Hepatocyte (in vitro differentiated cells): ENCODE data around the gene SMG7.

Experiments
- EZH2 ChIP-seq: fragments of 200-600 bp; sonication (generic); IDR thresholded peaks from 2 replicates; pipeline ENCODE4 v1.6.1; 2016; ENCODE audit warnings: antibody characterized with exemption, mild to moderate bottlenecking, borderline replicate concordance
- EZH2phosphoT487 ChIP-seq: fragments of 200-600 bp; sonication (generic); IDR thresholded peaks from one replicate; pipeline ENCODE4 v1.6.1; 2018; ENCODE audit warnings: antibody characterized with exemption, mild to moderate bottlenecking, low read depth, moderate library complexity; ENCODE audit not compliant: unreplicated experiment, severe bottlenecking
- TF ChIP-seq, protein P1 (sequence below): fragments of 200-600 bp; sonication (generic); IDR thresholded peaks from 2 replicates; pipeline ENCODE4 v1.5.1; 2016; ENCODE audit warnings: antibody characterized with exemption, mild to moderate bottlenecking; ENCODE audit not compliant: poor library complexity

DNA sequence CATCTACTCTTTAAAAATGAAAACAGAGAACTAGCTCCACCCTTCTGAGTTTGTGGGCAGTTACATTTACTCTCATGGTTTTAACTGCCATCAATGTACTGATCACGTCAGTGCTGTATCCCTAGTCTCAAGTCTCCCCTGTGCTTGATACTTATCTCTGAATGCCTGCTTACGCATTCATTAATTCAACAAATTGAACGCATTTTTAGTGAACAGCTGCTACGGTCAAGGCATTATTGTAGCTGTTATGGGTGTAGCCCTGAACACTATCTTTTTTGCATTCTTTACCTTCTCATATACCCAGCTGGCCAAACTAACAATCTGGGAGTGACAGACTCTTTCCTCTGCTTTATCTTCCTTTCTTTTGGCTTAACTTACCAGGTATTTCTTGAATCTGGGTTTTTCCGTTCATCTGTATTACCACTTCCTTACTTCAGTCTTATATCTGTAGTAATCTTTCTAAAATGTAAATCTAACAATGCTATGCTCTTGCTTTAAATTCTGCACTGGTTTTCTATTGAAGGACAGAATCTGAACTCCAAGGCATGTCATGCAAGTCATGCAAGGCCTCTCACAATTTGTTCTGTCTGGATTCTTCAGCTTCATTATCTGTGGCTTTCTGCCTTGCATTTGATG is 33.3 kb downstream of the SMG7 start:
- TF ChIP-seq, protein P1, sequence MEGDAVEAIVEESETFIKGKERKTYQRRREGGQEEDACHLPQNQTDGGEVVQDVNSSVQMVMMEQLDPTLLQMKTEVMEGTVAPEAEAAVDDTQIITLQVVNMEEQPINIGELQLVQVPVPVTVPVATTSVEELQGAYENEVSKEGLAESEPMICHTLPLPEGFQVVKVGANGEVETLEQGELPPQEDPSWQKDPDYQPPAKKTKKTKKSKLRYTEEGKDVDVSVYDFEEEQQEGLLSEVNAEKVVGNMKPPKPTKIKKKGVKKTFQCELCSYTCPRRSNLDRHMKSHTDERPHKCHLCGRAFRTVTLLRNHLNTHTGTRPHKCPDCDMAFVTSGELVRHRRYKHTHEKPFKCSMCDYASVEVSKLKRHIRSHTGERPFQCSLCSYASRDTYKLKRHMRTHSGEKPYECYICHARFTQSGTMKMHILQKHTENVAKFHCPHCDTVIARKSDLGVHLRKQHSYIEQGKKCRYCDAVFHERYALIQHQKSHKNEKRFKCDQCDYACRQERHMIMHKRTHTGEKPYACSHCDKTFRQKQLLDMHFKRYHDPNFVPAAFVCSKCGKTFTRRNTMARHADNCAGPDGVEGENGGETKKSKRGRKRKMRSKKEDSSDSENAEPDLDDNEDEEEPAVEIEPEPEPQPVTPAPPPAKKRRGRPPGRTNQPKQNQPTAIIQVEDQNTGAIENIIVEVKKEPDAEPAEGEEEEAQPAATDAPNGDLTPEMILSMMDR: no peak
- TF ChIP-seq EZH2: no peak
- TF ChIP-seq EZH2phosphoT487: no peak
